ENCODE results near the gene IMMP2L.

IMMP2L gene

GRCh38 chr7:111174510-111174909, 387.8 kb downstream of the IMMP2L start:
- TF ChIP-seq CTCF (conservative IDR thresholded peaks at IDR 0.05; ENCODE audit: control insufficient read depth, insufficient read depth, low read depth, low read length): no peak
- DNase-seq (ENCODE audit: low read depth): no peak
- H3K4me3 ChIP-seq (ENCODE audit: control insufficient read depth, low read depth, low read length): no peak overlapping the region

- TF ChIP-seq CTCF (conservative IDR thresholded peaks at IDR 0.05; ENCODE audit: control insufficient read depth, insufficient read depth, low read depth, low read length): no peak
- H3K4me3 ChIP-seq (ENCODE audit: control insufficient read depth, low read depth, low read length): no peak overlapping the region
- DNase-seq (ENCODE audit: low read depth): no peak
Measured at GRCh38 chr7:111173990-111174389, 388.3 kb downstream of the IMMP2L start.

- DNase-seq (ENCODE audit: low read depth): no peak
- no peak for TF ChIP-seq CTCF (conservative IDR thresholded peaks at IDR 0.05; ENCODE audit: control insufficient read depth, insufficient read depth, low read depth, low read length)
Measured at GRCh38 chr7:111173528-111173927, 388.8 kb downstream of the IMMP2L start.

GRCh38 chr7:111172564-111173257, 389.6 kb downstream of the IMMP2L start:
- no peak overlapping the region for H3K4me3 ChIP-seq (ENCODE audit: control insufficient read depth, low read depth, low read length)
- no peak for TF ChIP-seq CTCF (conservative IDR thresholded peaks at IDR 0.05; ENCODE audit: control insufficient read depth, insufficient read depth, low read depth, low read length)
- peak; percentile 18 for DNase-seq (ENCODE audit: low read depth)

More at GRCh38 chr7:111173528-111173927, 388.8 kb downstream of the IMMP2L start:
- no peak overlapping the region for H3K4me3 ChIP-seq (ENCODE audit: control insufficient read depth, low read depth, low read length)

DNA sequence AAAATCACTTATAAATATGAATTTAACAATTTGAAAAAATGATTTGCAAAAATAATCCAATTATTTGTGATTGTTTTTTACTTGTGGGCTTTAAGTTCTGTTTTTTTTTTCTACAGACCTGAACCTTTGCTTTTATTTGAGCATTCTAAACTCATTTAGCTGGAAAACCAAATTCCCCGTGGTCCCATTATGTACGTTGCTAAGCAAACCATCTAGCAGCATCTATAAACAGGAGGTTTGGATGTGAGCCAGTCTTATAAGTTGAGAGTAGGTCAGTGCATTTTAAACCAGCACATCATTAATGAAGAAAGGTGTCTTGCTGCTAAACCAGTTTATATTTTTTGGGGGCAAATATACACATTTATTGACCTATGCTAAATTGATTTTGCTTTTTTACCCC, 394.1 kb downstream of the IMMP2L start:
- DNase-seq (ENCODE audit: low read depth): peak; percentile 84
- TF ChIP-seq CTCF (conservative IDR thresholded peaks at IDR 0.05; ENCODE audit: control insufficient read depth, insufficient read depth, low read depth, low read length): no peak

DNA sequence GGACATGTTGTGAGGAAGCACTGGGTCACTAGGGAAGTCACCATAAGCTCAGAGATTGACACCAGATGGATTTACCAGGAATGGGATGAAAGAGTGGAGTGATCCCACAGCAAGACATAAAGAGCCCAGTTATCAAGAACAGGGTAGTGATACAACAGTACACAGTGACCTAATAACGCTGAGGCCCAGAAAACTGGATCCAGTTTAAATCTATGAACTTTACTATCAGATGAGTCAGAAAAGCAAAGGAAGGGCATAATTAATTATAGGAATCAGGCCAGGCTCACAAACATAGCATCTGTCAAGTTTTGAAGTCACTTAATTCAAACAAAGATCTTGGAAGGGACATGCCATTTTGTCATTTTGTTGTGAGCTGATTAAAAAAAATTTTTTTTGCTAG, 397.9 kb downstream of the IMMP2L start:
- no peak overlapping the region for H3K4me3 ChIP-seq (ENCODE audit: control insufficient read depth, low read depth, low read length)
- DNase-seq (ENCODE audit: low read depth): peak; percentile 33
- no peak for TF ChIP-seq CTCF (conservative IDR thresholded peaks at IDR 0.05; ENCODE audit: control insufficient read depth, insufficient read depth, low read depth, low read length)

More for the DNA sequence above, 394.1 kb downstream of the IMMP2L start:
- no peak overlapping the region for H3K4me3 ChIP-seq (ENCODE audit: control insufficient read depth, low read depth, low read length)
